LNCAP (cell line): ENCODE results near the gene TRABD2B.

ENCODE experiments used
- TF ChIP-seq, protein P1 (sequence below): fragments of 450-650 bp; IDR thresholded peaks from 2 replicates; pipeline ENCODE4 v1.5.1; 2017; ENCODE audit warnings: mild to moderate bottlenecking

TRABD2B gene

DNA sequence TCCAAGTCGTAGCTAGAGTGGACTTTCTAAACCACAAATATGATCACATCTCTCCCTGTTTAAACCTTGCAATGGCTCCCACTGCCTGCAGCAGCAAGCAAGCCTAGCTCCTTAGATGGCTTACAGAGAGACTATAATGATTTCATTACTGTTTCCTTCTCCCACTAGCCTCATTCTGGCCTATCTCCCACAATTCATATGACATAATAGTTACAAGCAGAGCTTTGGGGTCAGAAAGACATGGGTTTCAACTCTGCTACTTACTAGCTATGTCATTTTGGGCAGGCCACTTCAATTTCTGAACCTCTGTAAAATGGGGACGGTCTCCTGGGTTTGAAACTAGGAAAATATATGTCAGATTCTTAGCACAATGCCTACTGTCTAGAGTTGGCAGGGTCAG, 143.3 kb downstream of the TRABD2B start:
- TF ChIP-seq, protein P1, sequence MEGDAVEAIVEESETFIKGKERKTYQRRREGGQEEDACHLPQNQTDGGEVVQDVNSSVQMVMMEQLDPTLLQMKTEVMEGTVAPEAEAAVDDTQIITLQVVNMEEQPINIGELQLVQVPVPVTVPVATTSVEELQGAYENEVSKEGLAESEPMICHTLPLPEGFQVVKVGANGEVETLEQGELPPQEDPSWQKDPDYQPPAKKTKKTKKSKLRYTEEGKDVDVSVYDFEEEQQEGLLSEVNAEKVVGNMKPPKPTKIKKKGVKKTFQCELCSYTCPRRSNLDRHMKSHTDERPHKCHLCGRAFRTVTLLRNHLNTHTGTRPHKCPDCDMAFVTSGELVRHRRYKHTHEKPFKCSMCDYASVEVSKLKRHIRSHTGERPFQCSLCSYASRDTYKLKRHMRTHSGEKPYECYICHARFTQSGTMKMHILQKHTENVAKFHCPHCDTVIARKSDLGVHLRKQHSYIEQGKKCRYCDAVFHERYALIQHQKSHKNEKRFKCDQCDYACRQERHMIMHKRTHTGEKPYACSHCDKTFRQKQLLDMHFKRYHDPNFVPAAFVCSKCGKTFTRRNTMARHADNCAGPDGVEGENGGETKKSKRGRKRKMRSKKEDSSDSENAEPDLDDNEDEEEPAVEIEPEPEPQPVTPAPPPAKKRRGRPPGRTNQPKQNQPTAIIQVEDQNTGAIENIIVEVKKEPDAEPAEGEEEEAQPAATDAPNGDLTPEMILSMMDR: no peak

- TF ChIP-seq, protein P1: no peak
These were observed 144.1 kb downstream of the TRABD2B start for GRCh38 chr1:47853059-47853458.

- TF ChIP-seq, protein P1: no peak
These were observed 145.0 kb downstream of the TRABD2B start for GRCh38 chr1:47852006-47852718.

DNA sequence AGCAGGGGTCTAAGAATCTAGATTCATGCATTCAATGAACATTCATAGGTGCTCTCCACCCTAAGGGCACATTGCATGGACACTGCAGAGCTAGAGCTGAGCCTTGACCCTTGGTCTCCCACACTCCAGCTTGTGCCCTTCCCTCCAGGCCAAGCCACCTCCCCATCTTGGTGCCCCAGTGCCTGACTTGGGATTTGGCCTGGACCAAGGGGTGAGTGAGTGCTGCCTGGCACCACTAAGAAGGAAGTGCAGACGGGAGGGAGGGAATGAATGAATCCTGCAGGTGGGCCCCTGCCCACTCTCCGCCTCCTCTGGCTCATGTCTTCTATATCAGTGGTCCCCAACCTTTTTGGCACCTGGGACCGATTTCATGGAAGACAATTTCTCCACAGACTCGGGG, 146.7 kb downstream of the TRABD2B start:
- TF ChIP-seq, protein P1: no peak

- TF ChIP-seq, protein P1: no peak
These were observed 147.5 kb downstream of the TRABD2B start for GRCh38 chr1:47849591-47850261.

DNA sequence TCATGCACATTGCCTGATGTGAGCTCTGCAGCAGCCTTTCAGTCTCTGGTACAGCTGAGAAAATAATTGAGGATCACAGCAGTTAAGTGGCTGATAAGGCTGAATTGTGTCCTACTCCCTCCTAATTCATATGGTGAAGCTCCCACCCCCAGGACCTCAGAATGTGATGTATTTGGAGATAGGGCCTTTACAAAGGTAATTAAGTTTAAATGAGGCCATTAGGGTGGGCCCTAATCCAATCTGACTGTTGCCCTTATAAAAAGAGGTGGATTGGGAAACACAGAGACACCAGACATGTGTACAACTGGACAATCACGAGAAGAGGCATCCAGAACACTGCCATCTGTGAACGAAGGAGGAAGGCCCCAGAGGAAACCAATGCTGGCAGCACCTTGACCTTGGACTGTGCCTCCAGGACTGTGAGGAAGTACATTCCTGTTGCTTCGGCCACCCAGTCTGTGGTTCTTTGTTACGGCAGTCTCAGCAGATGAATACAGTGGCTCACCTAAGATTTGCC, 148.1 kb downstream of the TRABD2B start:
- TF ChIP-seq, protein P1: no peak

GRCh38 chr1:47847763-47848162, 149.4 kb downstream of the TRABD2B start:
- TF ChIP-seq, protein P1: no peak
